Neural progenitor cell (in vitro differentiated cells): ENCODE measurements around the gene DSC3.

Experiments
- EZH2 ChIP-seq: fragments of 200-600 bp; sonication (generic); IDR thresholded peaks from 2 replicates; pipeline ENCODE4 v1.6.1; 2017; ENCODE audit warnings: antibody characterized with exemption, mild to moderate bottlenecking, moderate library complexity
- EZH2phosphoT487 ChIP-seq: fragments of 200-600 bp; sonication (generic); IDR thresholded peaks from 2 replicates; pipeline ENCODE4 v1.6.1; 2017; ENCODE audit warnings: antibody characterized with exemption
- TF ChIP-seq, protein P1 (sequence below): fragments of 200-600 bp; sonication (generic); IDR thresholded peaks from 2 replicates; pipeline ENCODE4 v1.5.1; 2017; ENCODE audit warnings: antibody characterized with exemption, mild to moderate bottlenecking

GRCh38 chr18:30999186-30999585, 43.4 kb downstream of the DSC3 start:
- TF ChIP-seq, protein P1, sequence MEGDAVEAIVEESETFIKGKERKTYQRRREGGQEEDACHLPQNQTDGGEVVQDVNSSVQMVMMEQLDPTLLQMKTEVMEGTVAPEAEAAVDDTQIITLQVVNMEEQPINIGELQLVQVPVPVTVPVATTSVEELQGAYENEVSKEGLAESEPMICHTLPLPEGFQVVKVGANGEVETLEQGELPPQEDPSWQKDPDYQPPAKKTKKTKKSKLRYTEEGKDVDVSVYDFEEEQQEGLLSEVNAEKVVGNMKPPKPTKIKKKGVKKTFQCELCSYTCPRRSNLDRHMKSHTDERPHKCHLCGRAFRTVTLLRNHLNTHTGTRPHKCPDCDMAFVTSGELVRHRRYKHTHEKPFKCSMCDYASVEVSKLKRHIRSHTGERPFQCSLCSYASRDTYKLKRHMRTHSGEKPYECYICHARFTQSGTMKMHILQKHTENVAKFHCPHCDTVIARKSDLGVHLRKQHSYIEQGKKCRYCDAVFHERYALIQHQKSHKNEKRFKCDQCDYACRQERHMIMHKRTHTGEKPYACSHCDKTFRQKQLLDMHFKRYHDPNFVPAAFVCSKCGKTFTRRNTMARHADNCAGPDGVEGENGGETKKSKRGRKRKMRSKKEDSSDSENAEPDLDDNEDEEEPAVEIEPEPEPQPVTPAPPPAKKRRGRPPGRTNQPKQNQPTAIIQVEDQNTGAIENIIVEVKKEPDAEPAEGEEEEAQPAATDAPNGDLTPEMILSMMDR, result peak; percentile 21
- TF ChIP-seq EZH2phosphoT487 (no peak), EZH2 (no peak)
